BJ (cell line): ENCODE data around the gene YLPM1. TPM values are rescaled to one million over a fixed set of nuclear protein-coding genes. Genes with fewer than 3 reads are reported as not detected.

Experiments used
- CTCF ChIA-PET: fragments of 350-600 bp; formaldehyde crosslinking; extraction: SDS; loops from one replicate; lab custom pipeline; 2021; ENCODE audit warnings: antibody characterized with exemption, inconsistent platforms; lab: Yijun Ruan, JAX
- POLR2A ChIA-PET: fragments of 300-600 bp; sonication (Branson Sonifier 250); formaldehyde crosslinking; extraction: SDS; loops from one replicate; lab custom pipeline; 2021; ENCODE audit warnings: antibody characterized with exemption; lab: Charles Lee
- DNase-seq: peaks from one replicate; pipeline ENCODE4 v3.0.0-alpha.2; 2011; ENCODE audit warnings: low read depth
- H3K27me3 ChIP-seq: 2 replicates; pipeline ENCODE4 v1.6.0; 2011; ENCODE audit warnings: low read length; ENCODE audit not compliant: control insufficient read depth, insufficient read depth
- H3K36me3 ChIP-seq: 2 replicates; pipeline ENCODE4 v1.5.1; 2011; ENCODE audit warnings: low read length; ENCODE audit not compliant: control insufficient read depth, insufficient read depth
- H3K4me3 ChIP-seq: 2 replicates; pipeline ENCODE4 v1.5.1; 2011; ENCODE audit warnings: low read depth, mild to moderate bottlenecking, control low read depth, low read length
- polyA plus RNA-seq: library from polyadenylated mRNA; depleted of rRNA; stranded (reverse); fragments of >200 nt; gene quantifications from 2 replicates; pipeline ENCODE4 v1.2.3, GENCODE V29; 2011; rRNA removed
- TF ChIP-seq, protein P1 (sequence below): IDR thresholded peaks from 2 replicates; pipeline ENCODE4 v1.5.1; 2011; ENCODE audit warnings: low read depth, mild to moderate bottlenecking, control low read depth, inconsistent platforms, low read length, moderate library complexity; ENCODE audit not compliant: insufficient read depth

The YLPM1 gene
- polyA plus RNA-seq, 1 experiment = 5.5 TPM

DNA sequence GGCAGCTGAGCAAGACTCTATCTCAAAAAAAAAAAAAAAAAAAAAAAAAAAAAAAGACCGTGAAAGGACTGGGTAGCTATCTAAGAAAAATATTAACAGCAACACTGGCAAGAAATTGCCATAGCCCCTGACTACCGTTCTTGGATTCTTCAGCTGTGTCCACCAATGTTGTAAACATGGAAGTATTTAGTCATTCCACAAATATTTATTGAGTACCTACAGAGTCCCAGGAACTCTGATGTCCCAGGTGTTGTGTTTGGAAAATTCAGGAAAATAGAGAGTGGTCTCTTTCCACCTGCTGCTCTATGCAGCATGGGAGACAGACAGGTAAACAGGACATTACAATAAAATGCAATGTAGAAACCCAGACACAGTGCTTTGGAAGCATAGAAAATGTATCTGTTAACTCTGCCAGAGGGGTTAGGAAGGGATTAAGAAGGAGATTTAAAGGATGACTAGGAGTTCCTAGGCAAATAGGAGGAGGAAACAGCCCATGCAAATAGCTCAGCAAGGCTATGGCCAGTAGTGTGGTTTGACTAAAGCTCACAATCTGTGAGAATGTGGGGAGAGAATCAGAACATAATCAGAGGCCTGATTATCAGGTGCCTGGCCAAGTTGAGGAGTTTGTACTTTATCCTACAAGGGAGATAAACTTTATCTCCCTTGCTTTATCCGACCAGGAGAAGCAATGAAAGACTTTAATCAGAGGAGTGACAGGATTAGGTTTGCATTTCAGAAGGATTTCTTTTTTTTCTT is 116.5 kb downstream of the YLPM1 start:
- Histone ChIP-seq H3K36me3 (no peaks in the 10 kb centered on the region), H3K27me3 (no peaks in the 10 kb centered on the region), H3K4me3 (no peak overlapping the region)
- DNase-seq = no peak
- TF ChIP-seq, protein P1, sequence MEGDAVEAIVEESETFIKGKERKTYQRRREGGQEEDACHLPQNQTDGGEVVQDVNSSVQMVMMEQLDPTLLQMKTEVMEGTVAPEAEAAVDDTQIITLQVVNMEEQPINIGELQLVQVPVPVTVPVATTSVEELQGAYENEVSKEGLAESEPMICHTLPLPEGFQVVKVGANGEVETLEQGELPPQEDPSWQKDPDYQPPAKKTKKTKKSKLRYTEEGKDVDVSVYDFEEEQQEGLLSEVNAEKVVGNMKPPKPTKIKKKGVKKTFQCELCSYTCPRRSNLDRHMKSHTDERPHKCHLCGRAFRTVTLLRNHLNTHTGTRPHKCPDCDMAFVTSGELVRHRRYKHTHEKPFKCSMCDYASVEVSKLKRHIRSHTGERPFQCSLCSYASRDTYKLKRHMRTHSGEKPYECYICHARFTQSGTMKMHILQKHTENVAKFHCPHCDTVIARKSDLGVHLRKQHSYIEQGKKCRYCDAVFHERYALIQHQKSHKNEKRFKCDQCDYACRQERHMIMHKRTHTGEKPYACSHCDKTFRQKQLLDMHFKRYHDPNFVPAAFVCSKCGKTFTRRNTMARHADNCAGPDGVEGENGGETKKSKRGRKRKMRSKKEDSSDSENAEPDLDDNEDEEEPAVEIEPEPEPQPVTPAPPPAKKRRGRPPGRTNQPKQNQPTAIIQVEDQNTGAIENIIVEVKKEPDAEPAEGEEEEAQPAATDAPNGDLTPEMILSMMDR = no peak
- ChIA-PET POLR2A (interaction anchor here (0.5 kb wide), 1 partner anchor 10 kb away, joined by 6 read pairs; no protein-coding TSS in a partner anchor), CTCF (interaction anchor here (0.8 to 21.7 kb wide), 12 partner anchors 9 to 211 kb away, joined by 3 to 195 read pairs (median 6); no protein-coding TSS in a partner anchor)

- TF ChIP-seq, protein P1 = no peak
- Histone ChIP-seq H3K36me3 (no peaks in the 10 kb centered on the region), H3K27me3 (no peaks in the 10 kb centered on the region), H3K4me3 (peak within 1 kb of the TSS; percentile 61)
- no peak for DNase-seq
- ChIA-PET POLR2A (no interaction called here), CTCF (interaction anchor here (1.0 to 21.7 kb wide), 8 partner anchors 11 to 269 kb away, joined by 3 to 195 read pairs (median 8); no protein-coding TSS in a partner anchor)
Measured at GRCh38 chr14:74881431-74882102, 118.5 kb downstream of the YLPM1 start, which contains the start of gene DLST. Gene DLST (plus strand): TSS chr14:74881916. CDS start chr14:74881954, 38 bp downstream.

DNA sequence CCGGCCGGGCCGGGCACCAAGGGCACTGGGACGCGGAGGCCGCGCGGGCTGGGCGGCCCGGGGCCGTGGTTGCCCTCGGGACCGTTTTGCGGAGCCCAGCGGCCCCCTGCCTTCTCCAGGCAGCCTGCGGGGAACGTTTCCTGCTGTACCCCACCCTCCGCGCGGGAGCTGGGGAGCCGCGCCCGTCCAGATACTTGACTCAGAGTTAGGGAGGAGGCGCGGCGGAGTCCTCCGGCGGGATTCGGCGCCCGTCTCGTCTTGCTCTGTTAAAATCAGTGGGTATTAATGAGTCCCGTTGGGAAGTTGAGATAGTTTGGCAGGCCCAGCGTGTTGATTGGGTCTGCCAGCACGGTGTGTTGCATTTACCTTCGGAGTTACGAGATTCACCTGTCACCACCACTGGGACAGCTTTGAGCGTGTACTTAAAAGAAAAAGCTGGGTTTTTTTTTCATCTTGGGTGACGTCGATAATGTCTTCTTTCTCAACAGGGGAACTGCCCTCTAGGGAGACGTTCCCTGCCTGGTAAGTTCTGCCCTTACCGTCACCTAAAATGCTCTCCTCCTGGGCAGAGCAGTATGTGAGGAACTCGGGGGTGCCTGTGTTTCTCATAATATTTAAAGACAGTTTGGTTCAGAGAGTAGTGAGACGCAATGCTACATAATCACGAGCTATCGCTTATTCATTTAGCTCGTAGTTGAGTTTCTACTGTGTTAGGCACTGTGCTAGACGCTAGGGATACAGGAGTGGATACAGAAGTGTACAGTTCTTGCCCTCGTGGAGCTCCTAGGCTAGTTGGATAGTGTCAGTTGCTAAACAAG is 119.2 kb downstream of the YLPM1 start:
- Histone ChIP-seq H3K27me3 (no peaks in the 10 kb centered on the region), H3K4me3 (peak overlapping the region; percentile 61), H3K36me3 (no peaks in the 10 kb centered on the region)
- CTCF ChIA-PET = interaction anchor here (1.0 to 21.7 kb wide), 7 partner anchors 14 to 270 kb away, joined by 3 to 195 read pairs (median 4); no protein-coding TSS in a partner anchor
- DNase-seq = no peak
- TF ChIP-seq, protein P1 = no peak
- POLR2A ChIA-PET = no interaction called here

Other genes starting within 250 kb of the YLPM1 start
- gene LTBP2, start 151.1 kb upstream of the YLPM1 start, polyA plus RNA-seq = 27.5 and 41.1 TPM in 2 replicates
- 38.8 and 52.7 TPM in 2 replicates for gene AREL1, start 50.2 kb upstream of the YLPM1 start, polyA plus RNA-seq
- gene FCF1, start 50.2 kb upstream of the YLPM1 start, polyA plus RNA-seq = 30.6 and 70.2 TPM in 2 replicates
- gene PROX2, start 112.8 kb downstream of the YLPM1 start, polyA plus RNA-seq = not detected in 2 replicates
- gene DLST, start 118.6 kb downstream of the YLPM1 start, polyA plus RNA-seq = 125 and 150 TPM in 2 replicates
- 1.4 and 2.8 TPM in 2 replicates for gene RPS6KL1, start 159.9 kb downstream of the YLPM1 start, polyA plus RNA-seq
- gene PGF, start 192.3 kb downstream of the YLPM1 start, polyA plus RNA-seq = 3.3 and 4.1 TPM in 2 replicates
- gene EIF2B2, start 239.6 kb downstream of the YLPM1 start, polyA plus RNA-seq = 78.0 and 79.8 TPM in 2 replicates